ENCODE data around the gene HOXC10. TPM values are rescaled to one million over a fixed set of nuclear protein-coding genes. Genes with fewer than 3 reads are reported as not detected.

The HOXC10 gene
- total and polyA plus RNA-seq, 4 donors, result 0.18 TPM; not detected in 3

DNA sequence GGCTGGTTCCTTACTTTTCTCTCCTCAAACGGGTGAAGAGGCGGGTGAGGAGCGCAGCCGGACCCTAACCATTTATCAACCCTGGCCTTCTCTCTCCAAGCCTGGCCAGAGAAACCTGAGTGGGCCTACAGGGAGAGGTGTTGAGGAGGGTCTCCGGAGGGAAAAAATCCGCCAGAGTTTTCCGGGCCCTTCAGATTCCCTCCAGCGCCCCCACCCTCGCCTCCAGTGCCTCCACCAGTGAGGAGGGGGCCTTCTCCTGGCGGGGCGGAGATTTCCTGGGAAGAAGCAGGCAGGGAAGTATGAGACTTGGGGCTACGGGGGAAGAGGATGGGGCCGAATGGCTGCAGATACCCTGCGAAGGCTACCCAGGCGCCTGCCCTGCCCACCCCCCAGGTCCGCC, 46.5 kb downstream of the HOXC10 start:
- no peak for DNase-seq
- WGBS, 2 donors, result 35 to 39% methylated on average over 16 of the region's 16 CpGs
- Histone ChIP-seq H3K27me3 (ENCODE audit: control insufficient read depth in 3 of 3, insufficient read depth in 3 of 3, low read length in 2 of 3) (peaks cover 17 to 80% (median 66%) of the 10 kb centered on the region in 3 donors), H3K4me3 (no peak overlapping the region), H3K36me3 (ENCODE audit: control insufficient read depth in 4 of 4, insufficient read depth in 4 of 4, low read length in 4 of 4) (peaks cover 0 to 1% (median 0%) of the 10 kb centered on the region in 4 donors), H3K9me3 (ENCODE audit: control insufficient read depth in 4 of 4, insufficient read depth in 3 of 4, low read length in 3 of 4) (peaks cover 0 to 11% (median 0%) of the 10 kb centered on the region in 4 donors), H3K9ac (ENCODE audit: insufficient read depth in 1 of 2, low read length in 2 of 2) (no peak overlapping the region), H3K27ac (ENCODE audit: low read depth in 1 of 2, low read length in 1 of 2) (no peak overlapping the region), H3K4me1 (ENCODE audit: control insufficient read depth in 5 of 5, insufficient read depth in 5 of 5, low read length in 5 of 5) (peaks cover 0 to 18% (median 0%) of the 10 kb centered on the region in 5 donors)
- TF ChIP-seq, protein P1, sequence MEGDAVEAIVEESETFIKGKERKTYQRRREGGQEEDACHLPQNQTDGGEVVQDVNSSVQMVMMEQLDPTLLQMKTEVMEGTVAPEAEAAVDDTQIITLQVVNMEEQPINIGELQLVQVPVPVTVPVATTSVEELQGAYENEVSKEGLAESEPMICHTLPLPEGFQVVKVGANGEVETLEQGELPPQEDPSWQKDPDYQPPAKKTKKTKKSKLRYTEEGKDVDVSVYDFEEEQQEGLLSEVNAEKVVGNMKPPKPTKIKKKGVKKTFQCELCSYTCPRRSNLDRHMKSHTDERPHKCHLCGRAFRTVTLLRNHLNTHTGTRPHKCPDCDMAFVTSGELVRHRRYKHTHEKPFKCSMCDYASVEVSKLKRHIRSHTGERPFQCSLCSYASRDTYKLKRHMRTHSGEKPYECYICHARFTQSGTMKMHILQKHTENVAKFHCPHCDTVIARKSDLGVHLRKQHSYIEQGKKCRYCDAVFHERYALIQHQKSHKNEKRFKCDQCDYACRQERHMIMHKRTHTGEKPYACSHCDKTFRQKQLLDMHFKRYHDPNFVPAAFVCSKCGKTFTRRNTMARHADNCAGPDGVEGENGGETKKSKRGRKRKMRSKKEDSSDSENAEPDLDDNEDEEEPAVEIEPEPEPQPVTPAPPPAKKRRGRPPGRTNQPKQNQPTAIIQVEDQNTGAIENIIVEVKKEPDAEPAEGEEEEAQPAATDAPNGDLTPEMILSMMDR (IDR thresholded peaks at IDR 0.05; ENCODE audit: control extremely low read depth, extremely low read depth), result no peak
- ATAC-seq (ENCODE audit: insufficient read depth, low FRiP score), result no peak

DNA sequence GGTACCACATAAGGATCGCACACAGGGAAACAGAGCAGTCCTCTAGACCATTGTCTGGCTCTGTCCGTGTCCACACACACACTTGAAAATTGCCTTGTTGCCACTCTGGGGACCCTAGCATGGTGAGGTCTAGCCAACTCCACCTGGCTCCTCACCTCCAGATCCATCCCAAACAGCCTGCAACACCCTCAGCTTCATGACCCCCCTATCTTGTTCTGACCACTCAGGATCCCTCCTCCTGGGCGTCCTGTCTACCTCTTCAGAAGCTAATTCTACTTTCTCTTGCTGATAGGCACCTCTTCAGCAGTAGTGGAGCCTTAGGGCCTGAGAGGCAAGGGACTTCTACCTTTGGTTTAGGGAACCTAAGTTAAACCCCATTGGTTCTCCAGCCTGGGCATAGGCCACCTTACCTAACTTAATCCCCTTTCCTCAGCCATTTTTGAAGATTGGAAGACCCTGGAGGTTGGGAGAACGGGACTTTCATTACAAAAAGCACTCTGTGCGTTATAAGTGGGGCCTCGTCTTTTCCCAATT, 47.2 kb downstream of the HOXC10 start:
- DNase-seq (no peak), ATAC-seq (ENCODE audit: insufficient read depth, low FRiP score) (no peak)
- Histone ChIP-seq H3K9ac (ENCODE audit: insufficient read depth in 1 of 2, low read length in 2 of 2) (peak overlapping the region in 1 of 2 donors; percentile 19), H3K4me3 (no peak overlapping the region), H3K9me3 (ENCODE audit: control insufficient read depth in 4 of 4, insufficient read depth in 3 of 4, low read length in 3 of 4) (peaks cover 0 to 14% (median 0%) of the 10 kb centered on the region in 4 donors), H3K36me3 (ENCODE audit: control insufficient read depth in 4 of 4, insufficient read depth in 4 of 4, low read length in 4 of 4) (peaks cover 0 to 1% (median 0%) of the 10 kb centered on the region in 4 donors), H3K27me3 (ENCODE audit: control insufficient read depth in 3 of 3, insufficient read depth in 3 of 3, low read length in 2 of 3) (peaks cover 17 to 73% (median 65%) of the 10 kb centered on the region in 3 donors), H3K4me1 (ENCODE audit: control insufficient read depth in 5 of 5, insufficient read depth in 5 of 5, low read length in 5 of 5) (peaks cover 0 to 18% (median 0%) of the 10 kb centered on the region in 5 donors), H3K27ac (ENCODE audit: low read depth in 1 of 2, low read length in 1 of 2) (no peak overlapping the region)
- 36 to 39% methylated on average over 6 of the region's 6 CpGs for WGBS, 2 donors
- TF ChIP-seq, protein P1 (IDR thresholded peaks at IDR 0.05; ENCODE audit: control extremely low read depth, extremely low read depth), result no peak

DNA sequence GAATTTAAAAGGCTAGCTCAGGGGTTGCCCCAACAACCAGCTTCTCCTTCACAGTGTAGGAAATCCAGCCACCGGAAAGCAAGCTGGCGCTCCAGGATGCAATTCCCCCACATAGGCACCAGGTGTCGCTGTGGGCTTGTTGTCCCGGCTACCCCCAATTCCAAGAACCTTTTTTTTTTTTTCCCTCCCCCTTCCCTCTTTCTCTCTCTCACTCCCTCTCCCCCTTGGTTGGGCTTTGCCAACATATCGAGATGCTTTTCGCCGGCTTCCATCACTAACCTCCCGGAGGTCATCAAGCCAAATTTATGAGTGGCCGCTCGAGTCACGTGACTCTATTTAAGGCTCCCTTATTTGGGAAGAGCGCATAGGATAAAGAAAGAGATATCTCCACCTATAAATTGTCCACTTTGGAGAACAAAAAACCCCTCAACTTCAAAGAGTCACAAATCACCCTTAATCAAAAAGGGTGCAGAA, 47.7 kb downstream of the HOXC10 start, which contains the start of gene HOXC5:
HOXC5 (plus strand) TSS at position 424 of the 474 bp plus-strand sequence. CDS start 73 bp downstream, outside the sequence.
- Histone ChIP-seq H3K36me3 (ENCODE audit: control insufficient read depth in 4 of 4, insufficient read depth in 4 of 4, low read length in 4 of 4) (peaks cover 0 to 1% (median 0%) of the 10 kb centered on the region in 4 donors), H3K9ac (ENCODE audit: insufficient read depth in 1 of 2, low read length in 2 of 2) (peak within 1 kb of the TSS in 1 of 2 donors; percentile 19), H3K9me3 (ENCODE audit: control insufficient read depth in 4 of 4, insufficient read depth in 3 of 4, low read length in 3 of 4) (peaks cover 0 to 14% (median 0%) of the 10 kb centered on the region in 4 donors), H3K4me1 (ENCODE audit: control insufficient read depth in 5 of 5, insufficient read depth in 5 of 5, low read length in 5 of 5) (peaks cover 0 to 18% (median 0%) of the 10 kb centered on the region in 5 donors), H3K27ac (ENCODE audit: low read depth in 1 of 2, low read length in 1 of 2) (no peak within 1 kb of the TSS), H3K27me3 (ENCODE audit: control insufficient read depth in 3 of 3, insufficient read depth in 3 of 3, low read length in 2 of 3) (peaks cover 17 to 71% (median 65%) of the 10 kb centered on the region in 3 donors), H3K4me3 (no peak within 1 kb of the TSS)
- TF ChIP-seq, protein P1 (IDR thresholded peaks at IDR 0.05; ENCODE audit: control extremely low read depth, extremely low read depth), result peak; percentile 60
- peak; percentile 87 to 91 (median 91) for DNase-seq
- peak; percentile 42 for ATAC-seq (ENCODE audit: insufficient read depth, low FRiP score)
- WGBS, 2 donors, result 4 to 5% methylated on average over 12 of the region's 12 CpGs

All from lung (tissue), 12 donors.